ENCODE measurements around the gene ACP4. TPM values are rescaled to one million over a fixed set of nuclear protein-coding genes. Genes with fewer than 3 reads are reported as not detected.

Gene ACP4
- total RNA-seq, 2 experiments from 2014 or later = not detected

GRCh38 chr19:50823389-50824042 is 33.3 kb downstream of the ACP4 start, which contains the start of gene KLK1:
Gene KLK1, minus strand, starts transcription at chr19:50823787. Its CDS starts 39 bp downstream, at chr19:50823748.
- CTCF ChIA-PET = no interaction called here
- TF ChIP-seq CTCF (IDR thresholded peaks at IDR 0.05) = no peak
- POLR2A ChIA-PET = interaction anchor here (0.7 to 1.1 kb wide), 3 partner anchors 26 to 29 kb away, joined by 3 to 4 read pairs (median 3); no protein-coding TSS in a partner anchor
- Mint-ChIP-seq H3K36me3 (ENCODE audit: low read depth) (no peaks in the 10 kb centered on the region), H3K27me3 (peaks cover 53% of the 10 kb centered on the region), H3K27ac (no peak within 1 kb of the TSS), H3K4me1 (ENCODE audit: low read depth) (peaks cover 20% of the 10 kb centered on the region), H3K9me3 (no peaks in the 10 kb centered on the region), H3K4me3 (no peak within 1 kb of the TSS)
- ATAC-seq (no peak), DNase-seq (no peak)
- intact Hi-C loops (cut with micrococcal nuclease) = no loop called here

DNA sequence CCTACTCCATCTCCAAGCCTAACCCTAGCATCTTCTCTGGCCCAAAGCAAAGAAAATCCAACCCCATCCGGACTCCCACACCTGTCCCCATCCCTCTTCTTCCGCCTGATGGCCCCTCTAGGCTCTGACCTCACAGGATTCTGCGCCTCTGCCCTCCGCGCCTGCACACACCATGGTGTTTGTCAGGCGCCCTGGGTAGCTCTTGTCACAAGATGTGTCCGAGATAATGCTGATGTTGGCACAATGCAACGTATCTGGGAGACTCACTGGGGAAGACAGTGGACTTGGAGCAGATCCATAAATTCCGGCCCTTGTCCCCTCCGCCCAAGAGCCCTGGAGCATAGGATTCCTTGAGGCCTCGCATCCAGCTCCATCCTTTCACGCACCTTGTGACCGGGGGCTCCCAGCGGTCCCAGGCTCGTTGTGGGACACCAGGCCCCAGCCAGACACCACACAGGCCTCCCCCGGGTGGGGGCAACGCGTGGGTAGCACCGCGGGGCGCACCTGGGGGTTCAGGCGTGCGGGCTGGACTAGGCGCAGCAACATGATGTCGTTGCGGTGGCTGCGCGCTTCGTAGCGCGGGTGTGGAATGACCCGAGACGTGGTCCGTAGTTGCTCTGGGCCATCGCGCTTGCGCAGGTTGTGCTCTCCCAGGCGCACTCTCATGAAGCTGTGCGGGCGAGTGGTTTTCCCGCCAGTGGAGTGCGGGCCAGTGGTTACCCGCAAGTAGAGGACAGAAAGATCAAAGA is 36.5 kb downstream of the ACP4 start:
- ATAC-seq (no peak), DNase-seq (no peak)
- TF ChIP-seq CTCF (IDR thresholded peaks at IDR 0.05) = no peak
- Mint-ChIP-seq H3K9me3 (no peaks in the 10 kb centered on the region), H3K27me3 (peaks cover 36% of the 10 kb centered on the region), H3K4me1 (ENCODE audit: low read depth) (no peaks in the 10 kb centered on the region), H3K4me3 (no peak overlapping the region), H3K27ac (no peak overlapping the region), H3K36me3 (ENCODE audit: low read depth) (no peaks in the 10 kb centered on the region)
- ChIA-PET POLR2A (interaction anchor here (1.5 kb wide), 1 partner anchor 29 kb away, joined by 3 read pairs; no protein-coding TSS in a partner anchor), CTCF (no interaction called here)
- intact Hi-C loops (cut with micrococcal nuclease) = no loop called here

DNA sequence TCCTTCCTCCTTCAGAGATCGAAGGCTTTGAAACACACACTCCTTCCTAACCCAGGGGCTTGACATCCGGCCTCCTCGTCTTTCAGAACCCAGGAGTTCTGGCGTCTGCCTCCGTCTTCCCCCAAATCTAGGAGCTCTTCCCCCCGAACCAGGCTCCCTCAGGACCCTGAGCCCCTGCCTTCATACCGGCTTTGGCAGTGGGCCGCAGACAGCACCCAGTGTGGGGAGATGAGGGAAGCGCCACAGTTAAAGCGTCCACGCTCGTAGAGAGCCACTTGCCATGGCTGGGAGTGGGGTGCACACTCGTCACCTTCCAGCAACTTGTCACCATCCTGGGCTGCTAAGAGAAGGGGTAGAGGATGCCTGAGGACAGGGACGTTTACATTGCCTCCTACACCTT is 37.3 kb downstream of the ACP4 start:
- ChIA-PET CTCF (no interaction called here), POLR2A (interaction anchor here (1.5 kb wide), 1 partner anchor 30 kb away, joined by 3 read pairs; no protein-coding TSS in a partner anchor)
- Mint-ChIP-seq H3K9me3 (no peaks in the 10 kb centered on the region), H3K27ac (no peak overlapping the region), H3K27me3 (peaks cover 28% of the 10 kb centered on the region), H3K4me1 (ENCODE audit: low read depth) (no peaks in the 10 kb centered on the region), H3K36me3 (ENCODE audit: low read depth) (no peaks in the 10 kb centered on the region), H3K4me3 (no peak overlapping the region)
- TF ChIP-seq CTCF (IDR thresholded peaks at IDR 0.05) = no peak
- intact Hi-C loops (cut with micrococcal nuclease) = no loop called here
- no peak for DNase-seq
- ATAC-seq = no peak

DNA sequence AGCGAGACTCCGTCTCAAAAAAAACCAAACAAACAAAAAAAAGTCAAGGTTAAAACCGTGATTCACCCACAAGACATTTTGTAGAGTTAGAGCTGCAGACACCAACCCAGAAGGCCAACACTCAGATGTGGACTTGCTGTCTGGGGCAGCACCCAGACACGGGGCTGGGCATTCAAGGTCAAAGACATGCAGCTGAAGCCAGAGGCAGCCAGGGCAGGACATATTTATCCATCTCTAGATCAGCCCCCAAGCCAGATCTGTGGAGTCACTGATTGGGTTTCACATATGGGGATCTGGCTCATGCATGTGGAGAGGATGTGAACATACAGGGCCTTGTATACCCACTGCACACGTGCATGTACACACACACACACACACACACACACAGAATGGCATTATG is 39.6 kb downstream of the ACP4 start:
- Mint-ChIP-seq H3K27ac (no peak overlapping the region), H3K27me3 (peaks cover 32% of the 10 kb centered on the region), H3K4me1 (ENCODE audit: low read depth) (no peaks in the 10 kb centered on the region), H3K4me3 (no peak overlapping the region), H3K36me3 (ENCODE audit: low read depth) (no peaks in the 10 kb centered on the region), H3K9me3 (no peaks in the 10 kb centered on the region)
- TF ChIP-seq CTCF (IDR thresholded peaks at IDR 0.05) = no peak
- DNase-seq (no peak), ATAC-seq (no peak)
- CTCF ChIA-PET = no interaction called here
- POLR2A ChIA-PET = interaction anchor here (0.7 to 1.2 kb wide), 2 partner anchors 22 to 34 kb away, joined by 3 read pairs; no protein-coding TSS in a partner anchor
- intact Hi-C loops (cut with micrococcal nuclease) = no loop called here
